DND-41 (cell line): ENCODE results near the gene OPRL1.

Experiments used
- ATAC-seq: fragments of 200-7000 bp; cut with Tn5 transposase; 3 replicates; pipeline ENCODE4 v1.9.1; 2021; ENCODE audit warnings: low read depth; ENCODE audit not compliant: insufficient read depth
- DNase-seq: peaks from one replicate; pipeline ENCODE4 v3.0.0-alpha.2; 2020
- H2AFZ ChIP-seq: 2 replicates; pipeline ENCODE4 v1.6.0; 2012; ENCODE audit warnings: low read depth, low read length
- H3K27ac ChIP-seq: 2 replicates; pipeline ENCODE4 v1.5.1; 2012; ENCODE audit warnings: low read length, inconsistent platforms
- H3K27me3 ChIP-seq: fragments of 200-600 bp; sonication (generic); 2 replicates; pipeline ENCODE4 v1.6.0; 2012; ENCODE audit warnings: low read length, mild to moderate bottlenecking, inconsistent platforms; ENCODE audit not compliant: insufficient read depth, poor library complexity
- H3K36me3 ChIP-seq: 2 replicates; pipeline ENCODE4 v1.5.1; 2012; ENCODE audit warnings: low read length, inconsistent platforms; ENCODE audit not compliant: insufficient read depth
- H3K4me1 ChIP-seq: 2 replicates; pipeline ENCODE4 v1.5.1; 2012; ENCODE audit warnings: mild to moderate bottlenecking, low read length; ENCODE audit not compliant: insufficient read depth
- H3K4me2 ChIP-seq: 2 replicates; pipeline ENCODE4 v1.6.0; 2012; ENCODE audit warnings: mild to moderate bottlenecking, moderate library complexity, low read length, inconsistent platforms; ENCODE audit not compliant: insufficient read depth
- H3K4me3 ChIP-seq, 2 experiments: fragments of 200-600 bp in 1 of 2; shearing (Covaris generic) in 1 of 2; 2 replicates each; pipeline ENCODE4 v1.5.1; 2012 to 2016; ENCODE audit warnings: inconsistent platforms in 2 of 2, low read length in 2 of 2, mild to moderate bottlenecking in 2 of 2, low read depth in 1 of 2, moderate library complexity in 1 of 2
- H3K79me2 ChIP-seq: 2 replicates; pipeline ENCODE4 v1.6.0; 2012; ENCODE audit warnings: low read length, inconsistent platforms; ENCODE audit not compliant: insufficient read depth
- H3K9ac ChIP-seq: 2 replicates; pipeline ENCODE4 v1.6.0; 2012; ENCODE audit warnings: low read depth, mild to moderate bottlenecking, inconsistent platforms, low read length, moderate library complexity
- H3K9me3 ChIP-seq: 2 replicates; pipeline ENCODE4 v1.5.1; 2012; ENCODE audit warnings: low read length, moderate library complexity, mild to moderate bottlenecking, inconsistent platforms; ENCODE audit not compliant: insufficient read depth, severe bottlenecking
- H4K20me1 ChIP-seq: 2 replicates; pipeline ENCODE4 v1.6.0; 2012; ENCODE audit warnings: low read length; ENCODE audit not compliant: insufficient read depth
- CTCF ChIP-seq: IDR thresholded peaks from 2 replicates; pipeline ENCODE4 v1.5.1; 2012; ENCODE audit warnings: borderline replicate concordance, low read length, moderate library complexity, mild to moderate bottlenecking; ENCODE audit not compliant: poor library complexity, severe bottlenecking; ENCODE audit errors: extremely low read depth
- EZH2 ChIP-seq: IDR thresholded peaks from 3 replicates; pipeline ENCODE4 v1.6.1; 2012; ENCODE audit warnings: borderline replicate concordance, low read depth, mild to moderate bottlenecking, moderate library complexity, low read length, inconsistent platforms; ENCODE audit not compliant: severe bottlenecking

OPRL1 gene

GRCh38 chr20:64035933-64036345 is 43.9 kb upstream of the OPRL1 start, which contains the start of gene C20orf204:
Gene C20orf204, plus strand, starts transcription at chr20:64036182. Its CDS starts 142 bp downstream, at chr20:64036324.
- Histone ChIP-seq H3K36me3 (peaks cover 37% of the 10 kb centered on the region), H3K27me3 (peaks cover 26% of the 10 kb centered on the region), H3K27ac (no peak within 1 kb of the TSS), H2AFZ (no peak within 1 kb of the TSS), H3K9me3 (no peaks in the 10 kb centered on the region), H4K20me1 (peaks cover 13% of the 10 kb centered on the region; the same call in 1 of the 2 replicates), H3K4me1 (peaks cover 22% of the 10 kb centered on the region), H3K4me2 (no peak within 1 kb of the TSS), H3K4me3 (no peak within 1 kb of the TSS), H3K9ac (no peak within 1 kb of the TSS), H3K79me2 (no peaks in the 10 kb centered on the region)
- TF ChIP-seq EZH2 (no peak), CTCF (no peak)
- no peak for DNase-seq
- ATAC-seq: no peak

DNA sequence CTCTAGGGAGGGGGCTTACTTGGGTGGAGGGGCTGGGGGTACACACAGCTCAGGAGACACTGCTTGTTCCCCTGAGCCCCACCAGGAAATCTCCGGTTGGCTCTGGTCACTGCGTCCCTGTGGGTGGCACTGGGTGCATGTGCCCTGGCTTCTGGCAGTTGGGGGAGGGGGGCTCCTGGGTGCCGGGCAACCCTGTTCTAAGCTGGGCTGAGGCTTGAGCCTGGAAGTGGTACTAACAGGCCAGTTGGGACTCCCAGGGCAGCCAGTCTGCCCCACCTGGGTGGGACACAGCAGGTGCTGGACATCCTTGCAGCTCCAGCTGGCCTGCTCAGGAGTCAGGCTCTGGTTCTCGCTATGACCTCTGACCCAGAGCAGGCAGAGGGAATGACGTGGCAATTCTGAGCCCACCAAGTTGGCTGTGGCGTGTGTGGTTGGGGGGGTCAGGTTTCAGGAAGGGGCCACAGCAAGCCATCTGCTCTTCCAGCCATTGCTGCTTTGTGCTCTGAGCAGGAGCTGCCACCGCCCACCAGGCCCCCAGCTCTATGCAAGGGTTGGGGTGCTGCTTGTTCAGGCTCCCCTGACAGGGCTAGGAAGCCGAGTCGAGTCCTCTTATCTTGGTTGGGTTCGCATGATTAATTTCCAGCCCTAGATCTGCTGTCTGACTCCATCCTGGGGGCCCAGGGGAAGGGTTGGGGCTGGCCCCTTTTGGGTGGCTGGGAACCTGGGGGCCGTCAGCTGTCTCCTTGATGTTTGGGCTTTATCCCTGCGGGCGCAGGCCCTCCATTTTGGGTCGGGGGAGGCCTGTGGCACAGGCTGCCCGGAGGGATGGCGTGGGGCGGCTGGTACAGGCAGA is 43.3 kb upstream of the OPRL1 start:
- H2AFZ ChIP-seq: no peak overlapping the region
- H3K27ac ChIP-seq: no peak overlapping the region
- H4K20me1 ChIP-seq: peaks cover 13% of the 10 kb centered on the region; the same call in 1 of the 2 replicates

GRCh38 chr20:64037199-64037497 is 42.7 kb upstream of the OPRL1 start:
- TF ChIP-seq CTCF (no peak), EZH2 (no peak)
- H2AFZ ChIP-seq: no peak overlapping the region
- DNase-seq (no peak), ATAC-seq (no peak)
- H3K9me3 ChIP-seq: no peaks in the 10 kb centered on the region
- no peak overlapping the region for H3K27ac ChIP-seq
- no peak overlapping the region for H3K4me3 ChIP-seq
- H3K4me2 ChIP-seq: no peak overlapping the region
- H3K27me3 ChIP-seq: peaks cover 38% of the 10 kb centered on the region
- peaks cover 13% of the 10 kb centered on the region; the same call in 1 of the 2 replicates for H4K20me1 ChIP-seq
- peaks cover 27% of the 10 kb centered on the region for H3K36me3 ChIP-seq
- no peak overlapping the region for H3K9ac ChIP-seq
- H3K4me1 ChIP-seq: peaks cover 32% of the 10 kb centered on the region
- no peaks in the 10 kb centered on the region for H3K79me2 ChIP-seq

More for the DNA sequence above, 43.3 kb upstream of the OPRL1 start:
- no peaks in the 10 kb centered on the region for H3K9me3 ChIP-seq
- H3K4me2 ChIP-seq: no peak overlapping the region
- no peaks in the 10 kb centered on the region for H3K79me2 ChIP-seq
- peaks cover 32% of the 10 kb centered on the region for H3K27me3 ChIP-seq
- DNase-seq: no peak
- H3K9ac ChIP-seq: no peak overlapping the region
- TF ChIP-seq EZH2 (no peak), CTCF (no peak)
- no peak overlapping the region for H3K4me3 ChIP-seq
- peaks cover 32% of the 10 kb centered on the region for H3K36me3 ChIP-seq
- H3K4me1 ChIP-seq: peaks cover 26% of the 10 kb centered on the region
- no peak for ATAC-seq
